ENCODE measurements around the gene TUBB1.

TUBB1 gene

GRCh38 chr20:59046862-59047261, 27.6 kb downstream of the TUBB1 start:
- DNase-seq, result no peak

- no peak for DNase-seq
Measured at GRCh38 chr20:59047938-59048680, 28.9 kb downstream of the TUBB1 start.

GRCh38 chr20:59048681-59049030, 29.4 kb downstream of the TUBB1 start:
- DNase-seq, result no peak

- no peak for DNase-seq
Measured at GRCh38 chr20:59050437-59050836, 31.2 kb downstream of the TUBB1 start.

- DNase-seq, result no peak
Measured at GRCh38 chr20:59051666-59052185, 32.5 kb downstream of the TUBB1 start.

GRCh38 chr20:59055302-59055701, 36.1 kb downstream of the TUBB1 start:
- DNase-seq, result no peak

GRCh38 chr20:59062081-59062480, 42.9 kb downstream of the TUBB1 start:
- DNase-seq, result no peak

- DNase-seq, result no peak
Measured at GRCh38 chr20:59063358-59064213, 44.4 kb downstream of the TUBB1 start.

GRCh38 chr20:59064214-59064722, 45.0 kb downstream of the TUBB1 start:
- no peak for DNase-seq

- DNase-seq, result no peak
Measured at GRCh38 chr20:59068534-59068933, 49.3 kb downstream of the TUBB1 start.

GRCh38 chr20:59069026-59069425, 49.8 kb downstream of the TUBB1 start:
- DNase-seq, result no peak

GRCh38 chr20:59071216-59071615, 52.0 kb downstream of the TUBB1 start:
- no peak for DNase-seq

- no peak for DNase-seq
Measured at GRCh38 chr20:59073582-59073981, 54.4 kb downstream of the TUBB1 start.

- DNase-seq, result no peak
Measured at GRCh38 chr20:59074456-59074855, 55.2 kb downstream of the TUBB1 start.

- no peak for DNase-seq
Measured at GRCh38 chr20:59075934-59076508, 56.8 kb downstream of the TUBB1 start.

Data from stimulated activated CD4-positive, alpha-beta T cell treated with anti-CD3 and anti-CD28 coated beads, Interleukin-4, amount 100 ng/mL, for 4 hours (primary cell).